ENCODE measurements around the gene STX7. TPM values are rescaled to one million over a fixed set of nuclear protein-coding genes. Genes with fewer than 3 reads are reported as not detected.

STX7 gene
- total and polyA plus RNA-seq, 5 donors from 2014 or later: 14.8 to 20.2 (median 19.0) TPM

GRCh38 chr6:132471787-132472186 is 41.1 kb downstream of the STX7 start:
- H3K27ac ChIP-seq (ENCODE audit: insufficient read depth, low read length, poor library complexity, severe bottlenecking): no peak overlapping the region

GRCh38 chr6:132466952-132467351 is 46.0 kb downstream of the STX7 start:
- peaks cover 80% of the 10 kb centered on the region for H3K36me3 ChIP-seq (ENCODE audit: control insufficient read depth, insufficient read depth, low read length)
- H3K9me3 ChIP-seq (ENCODE audit: control insufficient read depth in 2 of 2, low read length in 2 of 2): no peaks in the 10 kb centered on the region
- no peak overlapping the region for H3K27ac Mint-ChIP-seq
- DNase-seq: no peak
- H3K9me3 Mint-ChIP-seq: no peaks in the 10 kb centered on the region
- H3K27ac ChIP-seq (ENCODE audit: insufficient read depth, low read length, poor library complexity, severe bottlenecking): no peak overlapping the region
- H3K4me3 Mint-ChIP-seq: no peak overlapping the region
- peaks cover 25% of the 10 kb centered on the region for H3K36me3 Mint-ChIP-seq
- H3K4me3 ChIP-seq (ENCODE audit: low read depth, low read length): no peak overlapping the region
- no peaks in the 10 kb centered on the region for H3K4me1 Mint-ChIP-seq
- no peaks in the 10 kb centered on the region for H3K27me3 Mint-ChIP-seq
- H3K4me1 ChIP-seq (ENCODE audit: control insufficient read depth, insufficient read depth, low read length, poor library complexity, severe bottlenecking): no peaks in the 10 kb centered on the region
- H3K27me3 ChIP-seq (ENCODE audit: control insufficient read depth, insufficient read depth, low read length): no peaks in the 10 kb centered on the region
- ATAC-seq (ENCODE audit: low read depth in 2 of 2): no peak

More at GRCh38 chr6:132471787-132472186, 41.1 kb downstream of the STX7 start:
- ATAC-seq (ENCODE audit: low read depth in 2 of 2): no peak
- Histone ChIP-seq H3K9me3 (ENCODE audit: control insufficient read depth in 2 of 2, low read length in 2 of 2) (no peaks in the 10 kb centered on the region), H3K4me3 (ENCODE audit: low read depth, low read length) (no peak overlapping the region), H3K4me1 (ENCODE audit: control insufficient read depth, insufficient read depth, low read length, poor library complexity, severe bottlenecking) (no peaks in the 10 kb centered on the region), H3K27me3 (ENCODE audit: control insufficient read depth, insufficient read depth, low read length) (no peaks in the 10 kb centered on the region), H3K36me3 (ENCODE audit: control insufficient read depth, insufficient read depth, low read length) (peaks cover 57% of the 10 kb centered on the region)
- no peak overlapping the region for H3K4me3 Mint-ChIP-seq
- peaks cover 20% of the 10 kb centered on the region for H3K36me3 Mint-ChIP-seq
- no peak for DNase-seq
- H3K4me1 Mint-ChIP-seq: peaks cover 0 to 3% (median 2%) of the 10 kb centered on the region in 4 donors
- H3K27me3 Mint-ChIP-seq: no peaks in the 10 kb centered on the region
- no peaks in the 10 kb centered on the region for H3K9me3 Mint-ChIP-seq
- no peak overlapping the region for H3K27ac Mint-ChIP-seq

GRCh38 chr6:132465530-132466485 is 47.1 kb downstream of the STX7 start:
- no peaks in the 10 kb centered on the region for H3K9me3 ChIP-seq (ENCODE audit: control insufficient read depth in 2 of 2, low read length in 2 of 2)
- no peak overlapping the region for H3K27ac ChIP-seq (ENCODE audit: insufficient read depth, low read length, poor library complexity, severe bottlenecking)
- peaks cover 78% of the 10 kb centered on the region for H3K36me3 ChIP-seq (ENCODE audit: control insufficient read depth, insufficient read depth, low read length)
- no peaks in the 10 kb centered on the region for H3K4me1 ChIP-seq (ENCODE audit: control insufficient read depth, insufficient read depth, low read length, poor library complexity, severe bottlenecking)
- H3K27me3 Mint-ChIP-seq: no peaks in the 10 kb centered on the region
- H3K9me3 Mint-ChIP-seq: no peaks in the 10 kb centered on the region
- ATAC-seq (ENCODE audit: low read depth in 2 of 2) (no peak), DNase-seq (no peak)
- H3K27me3 ChIP-seq (ENCODE audit: control insufficient read depth, insufficient read depth, low read length): no peaks in the 10 kb centered on the region
- H3K4me1 Mint-ChIP-seq: no peaks in the 10 kb centered on the region
- H3K36me3 Mint-ChIP-seq: peaks cover 24% of the 10 kb centered on the region
- H3K4me3 Mint-ChIP-seq: no peak overlapping the region
- H3K4me3 ChIP-seq (ENCODE audit: low read depth, low read length): no peak overlapping the region
- H3K27ac Mint-ChIP-seq: no peak overlapping the region

- Mint-ChIP-seq H3K4me1 (no peaks in the 10 kb centered on the region), H3K27ac (no peak overlapping the region), H3K9me3 (no peaks in the 10 kb centered on the region), H3K4me3 (no peak overlapping the region), H3K36me3 (peaks cover 29% of the 10 kb centered on the region), H3K27me3 (no peaks in the 10 kb centered on the region)
- DNase-seq (no peak), ATAC-seq (ENCODE audit: low read depth in 2 of 2) (no peak)
- no peak overlapping the region for H3K27ac ChIP-seq (ENCODE audit: insufficient read depth, low read length, poor library complexity, severe bottlenecking)
- no peak overlapping the region for H3K4me3 ChIP-seq (ENCODE audit: low read depth, low read length)
- H3K36me3 ChIP-seq (ENCODE audit: control insufficient read depth, insufficient read depth, low read length): peaks cover 82% of the 10 kb centered on the region
- H3K9me3 ChIP-seq (ENCODE audit: control insufficient read depth in 2 of 2, low read length in 2 of 2): no peaks in the 10 kb centered on the region
- H3K4me1 ChIP-seq (ENCODE audit: control insufficient read depth, insufficient read depth, low read length, poor library complexity, severe bottlenecking): no peaks in the 10 kb centered on the region
- no peaks in the 10 kb centered on the region for H3K27me3 ChIP-seq (ENCODE audit: control insufficient read depth, insufficient read depth, low read length)
These were observed 48.2 kb downstream of the STX7 start for GRCh38 chr6:132464538-132465256.

GRCh38 chr6:132461958-132462357 is 51.0 kb downstream of the STX7 start:
- H3K27me3 ChIP-seq (ENCODE audit: control insufficient read depth, insufficient read depth, low read length): no peaks in the 10 kb centered on the region
- DNase-seq (no peak), ATAC-seq (ENCODE audit: low read depth in 2 of 2) (no peak)
- no peak overlapping the region for H3K27ac ChIP-seq (ENCODE audit: insufficient read depth, low read length, poor library complexity, severe bottlenecking)
- H3K36me3 ChIP-seq (ENCODE audit: control insufficient read depth, insufficient read depth, low read length): peaks cover 74% of the 10 kb centered on the region
- Mint-ChIP-seq H3K27ac (no peak overlapping the region), H3K4me1 (peaks cover 0 to 1% (median 0%) of the 10 kb centered on the region in 4 donors), H3K9me3 (no peaks in the 10 kb centered on the region), H3K4me3 (no peak overlapping the region), H3K27me3 (no peaks in the 10 kb centered on the region), H3K36me3 (peaks cover 38% of the 10 kb centered on the region)
- H3K4me1 ChIP-seq (ENCODE audit: control insufficient read depth, insufficient read depth, low read length, poor library complexity, severe bottlenecking): no peaks in the 10 kb centered on the region
- no peaks in the 10 kb centered on the region for H3K9me3 ChIP-seq (ENCODE audit: control insufficient read depth in 2 of 2, low read length in 2 of 2)
- no peak overlapping the region for H3K4me3 ChIP-seq (ENCODE audit: low read depth, low read length)

GRCh38 chr6:132459605-132459952 is 53.3 kb downstream of the STX7 start:
- no peak overlapping the region for H3K27ac Mint-ChIP-seq
- DNase-seq (no peak), ATAC-seq (ENCODE audit: low read depth in 2 of 2) (no peak)
- H3K4me1 Mint-ChIP-seq: peaks cover 0 to 9% (median under 1%) of the 10 kb centered on the region in 4 donors
- H3K36me3 Mint-ChIP-seq: peaks cover 56% of the 10 kb centered on the region
- no peak overlapping the region for H3K27ac ChIP-seq (ENCODE audit: insufficient read depth, low read length, poor library complexity, severe bottlenecking)
- no peaks in the 10 kb centered on the region for H3K9me3 ChIP-seq (ENCODE audit: control insufficient read depth in 2 of 2, low read length in 2 of 2)
- no peaks in the 10 kb centered on the region for H3K4me1 ChIP-seq (ENCODE audit: control insufficient read depth, insufficient read depth, low read length, poor library complexity, severe bottlenecking)
- H3K27me3 ChIP-seq (ENCODE audit: control insufficient read depth, insufficient read depth, low read length): no peaks in the 10 kb centered on the region
- peaks cover 71% of the 10 kb centered on the region for H3K36me3 ChIP-seq (ENCODE audit: control insufficient read depth, insufficient read depth, low read length)
- no peak overlapping the region for H3K4me3 ChIP-seq (ENCODE audit: low read depth, low read length)
- H3K27me3 Mint-ChIP-seq: no peaks in the 10 kb centered on the region
- no peaks in the 10 kb centered on the region for H3K9me3 Mint-ChIP-seq
- no peak overlapping the region for H3K4me3 Mint-ChIP-seq

- H3K27ac Mint-ChIP-seq: no peak overlapping the region
- H3K9me3 ChIP-seq (ENCODE audit: control insufficient read depth in 2 of 2, low read length in 2 of 2): no peaks in the 10 kb centered on the region
- no peaks in the 10 kb centered on the region for H3K4me1 ChIP-seq (ENCODE audit: control insufficient read depth, insufficient read depth, low read length, poor library complexity, severe bottlenecking)
- H3K36me3 ChIP-seq (ENCODE audit: control insufficient read depth, insufficient read depth, low read length): peaks cover 66% of the 10 kb centered on the region
- ATAC-seq (ENCODE audit: low read depth in 2 of 2) (no peak), DNase-seq (no peak)
- H3K27me3 Mint-ChIP-seq: no peaks in the 10 kb centered on the region
- no peak overlapping the region for H3K4me3 Mint-ChIP-seq
- no peak overlapping the region for H3K4me3 ChIP-seq (ENCODE audit: low read depth, low read length)
- no peaks in the 10 kb centered on the region for H3K9me3 Mint-ChIP-seq
- H3K27me3 ChIP-seq (ENCODE audit: control insufficient read depth, insufficient read depth, low read length): no peaks in the 10 kb centered on the region
- no peak overlapping the region for H3K27ac ChIP-seq (ENCODE audit: insufficient read depth, low read length, poor library complexity, severe bottlenecking)
- peaks cover 0 to 13% (median under 1%) of the 10 kb centered on the region in 4 donors for H3K4me1 Mint-ChIP-seq
- H3K36me3 Mint-ChIP-seq: peaks cover 58% of the 10 kb centered on the region
These were observed 53.9 kb downstream of the STX7 start for GRCh38 chr6:132458887-132459604.

Data from CD4-positive, CD25-positive, alpha-beta regulatory T cell (primary cell).